ENCODE measurements around the gene PLCB3.

Gene PLCB3

DNA sequence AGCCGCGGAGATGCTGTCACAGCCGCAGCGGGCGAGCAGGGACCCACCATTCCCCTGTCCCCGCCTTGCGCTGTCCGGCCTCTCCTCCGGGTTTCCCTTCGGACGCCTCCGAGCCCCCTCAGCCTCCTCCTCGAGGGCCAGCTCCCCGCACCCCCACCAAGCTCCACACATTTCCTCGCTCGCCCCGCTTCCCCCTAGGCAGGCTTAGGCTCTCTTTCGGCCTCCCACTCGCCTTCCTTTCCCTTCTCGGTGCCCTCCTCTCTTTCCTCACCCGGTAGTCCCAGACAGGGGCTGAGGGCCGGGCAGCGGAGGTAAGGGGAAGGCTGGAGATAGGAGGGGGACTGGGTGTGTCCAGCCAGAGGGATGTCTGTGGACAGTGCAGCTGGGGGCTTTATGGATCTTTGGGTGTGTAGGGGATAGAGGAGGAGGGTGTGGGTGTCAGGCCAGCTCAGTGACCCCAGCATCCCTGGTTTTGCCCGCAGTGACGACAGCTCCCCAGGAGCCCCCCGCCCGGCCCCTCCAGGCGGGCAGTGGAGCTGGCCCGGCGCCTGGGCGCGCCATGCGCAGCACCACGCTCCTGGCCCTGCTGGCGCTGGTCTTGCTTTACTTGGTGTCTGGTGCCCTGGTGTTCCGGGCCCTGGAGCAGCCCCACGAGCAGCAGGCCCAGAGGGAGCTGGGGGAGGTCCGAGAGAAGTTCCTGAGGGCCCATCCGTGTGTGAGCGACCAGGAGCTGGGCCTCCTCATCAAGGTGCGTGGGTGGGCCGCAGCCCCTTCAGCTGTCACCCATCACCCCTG is 41.3 kb downstream of the PLCB3 start:
- Histone ChIP-seq H3K4me2 (no peak overlapping the region), H3K36me3 (ENCODE audit: insufficient read depth) (no peaks in the 10 kb centered on the region), H3K27me3 (ENCODE audit: insufficient read depth, low read depth) (no peaks in the 10 kb centered on the region; the same call in 1 of the 2 replicates), H3K4me3 (IDR thresholded peaks at IDR 0.05; ENCODE audit: insufficient read depth, low read depth, low read length) (no peak overlapping the region), H4K20me1 (ENCODE audit: insufficient read depth) (no peaks in the 10 kb centered on the region), H3K27ac (no peak overlapping the region), H3K4me1 (ENCODE audit: low read depth, poor library complexity, severe bottlenecking) (no peaks in the 10 kb centered on the region), H3K79me2 (ENCODE audit: insufficient read depth, low read depth) (no peaks in the 10 kb centered on the region), H2AFZ (ENCODE audit: low read depth) (no peak overlapping the region), H3K9ac (no peak overlapping the region)
- TF ChIP-seq, protein P1, sequence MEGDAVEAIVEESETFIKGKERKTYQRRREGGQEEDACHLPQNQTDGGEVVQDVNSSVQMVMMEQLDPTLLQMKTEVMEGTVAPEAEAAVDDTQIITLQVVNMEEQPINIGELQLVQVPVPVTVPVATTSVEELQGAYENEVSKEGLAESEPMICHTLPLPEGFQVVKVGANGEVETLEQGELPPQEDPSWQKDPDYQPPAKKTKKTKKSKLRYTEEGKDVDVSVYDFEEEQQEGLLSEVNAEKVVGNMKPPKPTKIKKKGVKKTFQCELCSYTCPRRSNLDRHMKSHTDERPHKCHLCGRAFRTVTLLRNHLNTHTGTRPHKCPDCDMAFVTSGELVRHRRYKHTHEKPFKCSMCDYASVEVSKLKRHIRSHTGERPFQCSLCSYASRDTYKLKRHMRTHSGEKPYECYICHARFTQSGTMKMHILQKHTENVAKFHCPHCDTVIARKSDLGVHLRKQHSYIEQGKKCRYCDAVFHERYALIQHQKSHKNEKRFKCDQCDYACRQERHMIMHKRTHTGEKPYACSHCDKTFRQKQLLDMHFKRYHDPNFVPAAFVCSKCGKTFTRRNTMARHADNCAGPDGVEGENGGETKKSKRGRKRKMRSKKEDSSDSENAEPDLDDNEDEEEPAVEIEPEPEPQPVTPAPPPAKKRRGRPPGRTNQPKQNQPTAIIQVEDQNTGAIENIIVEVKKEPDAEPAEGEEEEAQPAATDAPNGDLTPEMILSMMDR (conservative IDR thresholded peaks at IDR 0.05; ENCODE audit: low read depth, low read length) = no peak

DNA sequence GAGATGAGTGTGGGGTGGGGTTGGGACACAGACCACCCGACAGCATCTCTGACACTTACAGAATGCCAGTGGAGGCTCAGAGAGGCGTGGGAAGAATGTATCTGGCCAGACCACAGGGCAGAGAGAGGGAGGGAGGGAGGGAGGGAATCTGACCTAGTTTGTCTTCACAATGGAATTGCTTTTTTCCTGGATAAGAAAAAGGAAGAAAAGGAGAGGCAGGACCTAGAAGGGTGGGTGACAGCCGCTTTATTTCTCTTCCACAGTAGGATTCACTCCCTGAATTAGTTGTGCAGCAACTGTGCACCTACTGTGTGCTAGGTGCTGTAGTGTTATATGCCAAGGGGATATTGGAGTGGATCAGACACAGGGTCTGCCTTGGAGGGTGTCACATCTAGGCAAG is 43.4 kb downstream of the PLCB3 start:
- no peak overlapping the region for H3K4me2 ChIP-seq
- H3K4me1 ChIP-seq (ENCODE audit: low read depth, poor library complexity, severe bottlenecking) = no peaks in the 10 kb centered on the region
- H3K27me3 ChIP-seq (ENCODE audit: insufficient read depth, low read depth) = peaks cover 4% of the 10 kb centered on the region; the same call in 1 of the 2 replicates
- no peaks in the 10 kb centered on the region for H3K79me2 ChIP-seq (ENCODE audit: insufficient read depth, low read depth)
- no peak overlapping the region for H2AFZ ChIP-seq (ENCODE audit: low read depth)
- no peak overlapping the region for H3K27ac ChIP-seq
- H3K4me3 ChIP-seq (IDR thresholded peaks at IDR 0.05; ENCODE audit: insufficient read depth, low read depth, low read length) = no peak overlapping the region
- no peak overlapping the region for H3K9ac ChIP-seq
- no peaks in the 10 kb centered on the region for H3K36me3 ChIP-seq (ENCODE audit: insufficient read depth)
- no peaks in the 10 kb centered on the region for H4K20me1 ChIP-seq (ENCODE audit: insufficient read depth)
- TF ChIP-seq, protein P1 (conservative IDR thresholded peaks at IDR 0.05; ENCODE audit: low read depth, low read length) = no peak

DNA sequence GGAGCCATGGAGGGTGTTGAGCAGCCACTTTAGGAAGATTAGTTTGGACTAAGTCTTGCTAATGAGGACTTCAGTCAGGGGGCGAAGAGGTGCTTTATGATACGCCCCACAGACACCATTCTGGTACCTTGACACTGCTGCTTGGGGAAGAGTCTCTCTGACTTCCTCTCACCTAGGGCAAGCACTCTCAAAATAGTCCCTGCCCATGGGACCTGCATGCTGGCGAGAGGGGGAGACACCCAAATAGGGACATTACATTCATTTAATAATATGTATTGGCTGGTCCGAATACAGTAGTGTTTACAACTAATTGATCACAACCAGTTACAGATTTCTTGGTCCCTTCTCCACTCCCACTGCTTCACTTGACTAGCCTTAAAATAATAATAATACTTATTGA is 44.4 kb downstream of the PLCB3 start:
- Histone ChIP-seq H2AFZ (ENCODE audit: low read depth) (no peak overlapping the region), H3K27me3 (ENCODE audit: insufficient read depth, low read depth) (peaks cover 13% of the 10 kb centered on the region)

DNA sequence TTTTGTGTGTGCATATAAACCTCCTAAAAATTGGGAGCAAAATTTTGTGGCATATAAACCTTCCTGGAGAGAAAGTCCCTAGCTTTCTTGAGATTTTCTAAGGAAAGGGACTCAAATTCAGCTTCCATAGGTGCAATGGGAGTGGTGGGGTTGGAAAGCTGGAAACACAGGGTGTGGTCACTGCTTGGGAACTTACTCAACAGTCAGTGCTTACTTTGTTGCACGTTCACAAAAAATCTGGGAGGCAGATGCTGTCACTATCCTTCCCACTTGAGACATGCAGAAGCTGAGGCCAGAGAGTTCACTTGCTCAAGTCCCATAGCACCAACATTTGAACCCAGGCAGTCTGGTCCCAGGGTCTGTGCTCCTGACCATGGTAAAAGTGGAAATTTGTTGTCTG is 44.9 kb downstream of the PLCB3 start:
- Histone ChIP-seq H3K27ac (no peak overlapping the region), H3K4me3 (IDR thresholded peaks at IDR 0.05; ENCODE audit: insufficient read depth, low read depth, low read length) (no peak overlapping the region), H3K9ac (no peak overlapping the region), H3K79me2 (ENCODE audit: insufficient read depth, low read depth) (no peaks in the 10 kb centered on the region), H3K4me1 (ENCODE audit: low read depth, poor library complexity, severe bottlenecking) (peaks cover 7% of the 10 kb centered on the region), H3K27me3 (ENCODE audit: insufficient read depth, low read depth) (peaks cover 14% of the 10 kb centered on the region), H4K20me1 (ENCODE audit: insufficient read depth) (no peaks in the 10 kb centered on the region), H3K36me3 (ENCODE audit: insufficient read depth) (no peaks in the 10 kb centered on the region), H2AFZ (ENCODE audit: low read depth) (no peak overlapping the region), H3K4me2 (no peak overlapping the region)
- TF ChIP-seq, protein P1 (conservative IDR thresholded peaks at IDR 0.05; ENCODE audit: low read depth, low read length) = no peak

More for the DNA sequence above, 44.4 kb downstream of the PLCB3 start:
- H3K27ac ChIP-seq = no peak overlapping the region
- H3K79me2 ChIP-seq (ENCODE audit: insufficient read depth, low read depth) = no peaks in the 10 kb centered on the region
- peaks cover 2% of the 10 kb centered on the region for H3K4me1 ChIP-seq (ENCODE audit: low read depth, poor library complexity, severe bottlenecking)
- no peak overlapping the region for H3K4me3 ChIP-seq (IDR thresholded peaks at IDR 0.05; ENCODE audit: insufficient read depth, low read depth, low read length)
- H3K9ac ChIP-seq = no peak overlapping the region
- H4K20me1 ChIP-seq (ENCODE audit: insufficient read depth) = no peaks in the 10 kb centered on the region
- H3K4me2 ChIP-seq = no peak overlapping the region
- H3K36me3 ChIP-seq (ENCODE audit: insufficient read depth) = no peaks in the 10 kb centered on the region
- TF ChIP-seq, protein P1 (conservative IDR thresholded peaks at IDR 0.05; ENCODE audit: low read depth, low read length) = no peak
